ENCODE measurements around the gene TMEM17. TPM values are rescaled to one million over a fixed set of nuclear protein-coding genes. Genes with fewer than 3 reads are reported as not detected.

The TMEM17 gene
- total RNA-seq, 1 experiment from 2014 or later, result 3.2 TPM

DNA sequence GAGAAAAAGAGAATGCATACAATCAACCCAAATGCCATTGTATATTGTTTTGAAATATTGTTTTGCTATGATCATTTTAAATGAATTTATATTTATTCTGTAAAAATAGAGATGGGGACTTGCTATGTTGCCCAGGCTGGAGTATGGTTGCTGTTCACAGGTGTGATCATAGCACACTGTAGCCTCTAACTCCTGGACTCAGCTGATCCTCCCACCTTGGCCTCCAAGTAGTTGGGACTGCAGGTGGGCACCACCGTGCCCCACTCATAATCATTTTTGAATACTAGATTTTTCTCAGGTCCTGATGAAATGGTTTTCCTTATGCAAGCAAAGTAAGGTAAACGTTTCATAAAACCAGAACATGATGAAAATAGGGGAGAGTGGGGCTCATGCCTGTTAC lies 46.3 kb downstream of the TMEM17 start:
- TF ChIP-seq EZH2phosphoT487 (IDR thresholded peaks at IDR 0.05; ENCODE audit: borderline replicate concordance) (no peak), CEBPB (IDR thresholded peaks at IDR 0.05; ENCODE audit: low read depth) (no peak), YY1 (IDR thresholded peaks at IDR 0.05; ENCODE audit: extremely low read depth, insufficient replicate concordance, low read depth, low read length) (no peak), ZBTB33 (IDR thresholded peaks at IDR 0.05; ENCODE audit: extremely low read depth, insufficient replicate concordance, low read length) (no peak), TCF7L2 (IDR thresholded peaks at IDR 0.05; ENCODE audit: borderline replicate concordance, extremely low read depth, insufficient read depth, insufficient read length) (no peak), MAX (IDR thresholded peaks at IDR 0.05) (no peak), EZH2 (IDR thresholded peaks at IDR 0.05) (no peak), SIN3A (IDR thresholded peaks at IDR 0.05; ENCODE audit: low read depth) (no peak)
- H3K27me3 ChIP-seq (ENCODE audit: insufficient read depth, low read length), result no peaks in the 10 kb centered on the region
- H3K36me3 ChIP-seq (ENCODE audit: control insufficient read depth in 1 of 2, insufficient read depth in 2 of 2, low read length in 2 of 2), result no peaks in the 10 kb centered on the region
- intact Hi-C loops (cut with micrococcal nuclease), result loop anchor here (5.0 to 10.0 kb wide), 3 partner anchors 248 to 1025 kb away; partner anchors contain the start of gene EHBP1
- no TSS peak for BruUV-seq (replicated peaks)
- no peaks in the 10 kb centered on the region for H4K20me1 ChIP-seq (ENCODE audit: insufficient read depth)
- H2AFZ ChIP-seq (ENCODE audit: low read depth, low read length, poor library complexity, severe bottlenecking), result no peak overlapping the region
- H3K79me2 ChIP-seq (ENCODE audit: insufficient read depth, low read length), result no peaks in the 10 kb centered on the region
- no peak for DNase-seq (ENCODE audit: low read depth, low spot score)
- H3K9ac ChIP-seq (ENCODE audit: low read length), result no peak overlapping the region
- peaks cover 38 to 68% of the 10 kb centered on the region in 2 experiments for H3K4me1 ChIP-seq (ENCODE audit: control insufficient read depth in 1 of 2, insufficient read depth in 2 of 2, low read length in 2 of 2)
- H3K4me2 ChIP-seq (ENCODE audit: low read length), result no peak overlapping the region
- RAD21 ChIA-PET (ENCODE audit: low non-redundant PET in 1 of 2, low total read pairs in 2 of 2, uncharacterized antibody in 2 of 2, unreplicated experiment in 2 of 2), result no interaction called here
- CTCF ChIA-PET, result interaction anchor here (1.2 kb wide), 1 partner anchor 315 kb away, joined by 3 read pairs; no protein-coding TSS in a partner anchor
- ATAC-seq, result no peak
- H3K27ac ChIP-seq (ENCODE audit: low read depth, low read length), result no peak overlapping the region
- H3K9me3 ChIP-seq (ENCODE audit: control insufficient read depth in 1 of 2, insufficient read depth in 1 of 2, low read depth in 1 of 2, low read length in 2 of 2), result no peaks in the 10 kb centered on the region
- H3K9me2 ChIP-seq (ENCODE audit: insufficient read depth), result no peaks in the 10 kb centered on the region
- POLR2A ChIA-PET, result no interaction called here
- no peak overlapping the region for H3K4me3 ChIP-seq (replicated peaks in 1 of 2; ENCODE audit: low read depth in 1 of 2, low read length in 2 of 2)
